HG03457 (cell line): Measurements from ENCODE around the gene RABEPK.
A peak's percentile ranks its signal among the peaks of the same experiment; 100 is the strongest.
"Not testable (repeated sequence)": the region's sequence is repeated elsewhere in the genome, so short reads cannot be mapped to it uniquely, and the experiment has no call there.

Source experiments
- ATAC-seq: cut with Tn5 transposase; IDR thresholded peaks from one replicate; pipeline ENCODE4 v1.9.1; 2021; ENCODE audit warnings: moderate number of reproducible peaks; ENCODE audit not compliant: unreplicated experiment

Gene RABEPK

DNA sequence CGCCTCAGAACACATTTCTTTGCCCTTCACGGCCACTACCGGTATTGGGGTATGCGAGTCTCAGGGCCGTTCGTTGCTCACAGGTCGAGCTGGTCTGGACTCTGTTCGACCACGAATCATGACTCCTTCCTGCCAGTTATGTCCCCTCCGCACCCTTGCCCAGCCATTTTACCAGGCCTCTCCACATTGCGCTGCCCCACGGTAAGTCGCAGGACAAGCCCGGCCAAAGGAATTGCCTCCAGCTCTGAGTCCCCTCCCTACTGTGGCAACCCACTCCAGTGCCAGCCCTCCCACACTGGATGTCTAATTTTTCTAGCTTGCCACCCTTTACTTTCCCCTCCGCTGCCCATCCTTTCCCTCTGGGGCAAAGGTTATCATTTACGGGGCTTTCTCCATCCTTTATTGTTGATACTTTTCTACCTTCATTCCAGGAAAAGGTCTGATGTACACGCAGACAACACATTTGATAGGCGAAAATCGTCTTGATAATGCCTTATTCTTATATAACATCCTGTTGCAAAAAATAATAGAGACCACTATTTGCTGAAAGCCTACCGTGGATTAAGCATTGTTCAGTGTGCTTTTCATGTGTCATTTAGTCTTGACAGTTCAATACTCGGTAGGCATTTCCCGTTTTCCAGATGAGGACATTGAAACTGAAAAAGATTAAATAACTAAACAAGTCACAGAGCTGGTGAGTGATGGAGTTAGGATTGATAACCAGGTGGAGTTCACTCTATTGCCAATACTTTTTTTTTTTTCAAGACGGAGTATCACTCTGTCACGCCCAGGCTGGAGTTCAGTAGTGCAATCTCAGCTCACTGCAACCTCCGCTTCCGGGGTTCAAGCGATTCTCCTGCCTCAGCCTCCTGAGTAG is 41.8 kb downstream of the RABEPK start:
- ATAC-seq: no peak

DNA sequence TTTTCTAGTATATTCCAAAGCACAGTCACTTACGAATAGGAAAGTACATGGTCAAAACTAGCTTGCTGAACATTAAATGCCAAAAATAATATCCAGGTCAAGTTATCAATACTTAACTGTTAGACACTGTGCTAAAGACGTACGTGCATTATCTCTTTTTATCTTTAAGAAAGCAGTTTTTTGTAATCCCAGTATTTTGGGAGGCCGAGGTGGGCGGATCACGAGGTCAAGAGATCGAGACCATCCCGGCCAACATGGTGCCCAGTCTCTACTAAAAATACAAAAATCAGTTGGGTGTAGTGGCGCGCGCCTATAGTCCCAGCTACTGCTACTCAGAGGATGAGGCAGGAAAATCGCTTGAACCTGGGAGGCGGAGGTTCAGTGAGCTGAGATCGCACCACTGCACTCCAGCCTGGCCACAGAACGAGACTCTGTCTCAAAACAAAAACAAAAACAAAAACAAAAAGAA is 43.5 kb downstream of the RABEPK start:
- ATAC-seq: no peak

DNA sequence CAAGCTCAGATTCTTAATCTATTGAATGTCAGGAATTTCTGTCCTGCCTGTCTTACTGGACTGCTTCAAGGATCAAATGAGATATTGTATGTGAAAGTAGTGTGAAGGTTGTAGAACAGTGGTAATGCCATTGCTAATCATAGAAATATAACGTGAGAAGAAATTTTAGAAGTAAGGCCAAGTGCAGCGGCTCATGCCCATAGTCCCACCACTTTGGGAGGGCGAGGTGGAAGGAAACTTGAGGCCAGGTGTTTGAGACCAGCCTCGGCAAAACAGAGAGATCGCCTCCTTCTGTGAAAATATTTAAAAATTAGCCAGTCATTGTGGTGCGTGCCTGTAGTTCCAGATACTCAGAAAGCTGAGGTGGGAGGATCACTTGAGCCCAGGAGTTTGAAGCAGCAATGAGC is 45.9 kb downstream of the RABEPK start:
- ATAC-seq: no peak

DNA sequence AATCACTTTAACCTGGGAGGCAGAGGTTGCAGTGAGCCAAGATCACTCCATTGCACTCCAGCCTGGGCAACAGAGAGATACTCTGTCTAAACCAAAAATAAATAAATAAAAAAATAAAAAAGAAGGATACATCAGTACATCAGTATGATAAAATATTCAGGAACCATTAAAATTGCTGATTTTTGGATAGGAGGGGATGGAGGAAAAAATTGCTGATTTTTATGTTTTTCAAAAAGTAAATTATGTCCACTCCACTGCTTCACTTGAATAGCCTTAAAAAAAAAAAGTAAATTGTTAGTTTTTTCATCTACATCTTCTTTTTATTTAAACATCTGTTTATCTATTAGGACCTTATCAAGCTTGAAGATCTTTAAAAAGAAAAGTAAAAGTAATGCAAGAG is 53.9 kb downstream of the RABEPK start:
- no peak for ATAC-seq

DNA sequence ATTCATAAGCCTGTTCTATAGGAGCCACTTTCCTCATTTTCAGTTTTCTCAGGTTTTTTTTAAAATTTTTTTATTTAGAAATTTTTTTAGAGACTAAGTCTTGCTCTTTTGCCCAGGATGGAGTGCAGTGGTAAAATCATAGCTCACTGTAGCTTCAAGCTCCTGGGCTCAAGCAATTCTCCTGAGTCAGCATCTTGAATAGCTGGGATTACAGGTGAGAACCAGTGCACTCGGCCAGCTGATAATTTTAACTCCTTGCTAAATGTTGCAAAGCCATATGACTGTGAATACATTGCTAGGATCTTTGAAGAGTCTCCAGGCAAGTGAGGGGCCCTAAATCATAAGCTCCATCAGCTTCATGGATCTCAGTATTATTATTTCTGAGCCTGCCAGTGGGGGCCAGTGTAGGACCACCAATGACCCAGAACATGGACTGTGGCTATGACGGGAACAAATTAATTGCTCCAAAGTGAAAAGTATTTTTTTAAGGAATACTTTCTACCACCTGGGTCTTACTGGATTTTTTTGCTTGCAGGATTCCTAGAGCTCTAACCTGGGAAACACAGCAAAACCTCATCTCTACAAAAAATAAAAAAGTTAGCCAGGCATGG is 55.5 kb downstream of the RABEPK start:
- no peak for ATAC-seq

DNA sequence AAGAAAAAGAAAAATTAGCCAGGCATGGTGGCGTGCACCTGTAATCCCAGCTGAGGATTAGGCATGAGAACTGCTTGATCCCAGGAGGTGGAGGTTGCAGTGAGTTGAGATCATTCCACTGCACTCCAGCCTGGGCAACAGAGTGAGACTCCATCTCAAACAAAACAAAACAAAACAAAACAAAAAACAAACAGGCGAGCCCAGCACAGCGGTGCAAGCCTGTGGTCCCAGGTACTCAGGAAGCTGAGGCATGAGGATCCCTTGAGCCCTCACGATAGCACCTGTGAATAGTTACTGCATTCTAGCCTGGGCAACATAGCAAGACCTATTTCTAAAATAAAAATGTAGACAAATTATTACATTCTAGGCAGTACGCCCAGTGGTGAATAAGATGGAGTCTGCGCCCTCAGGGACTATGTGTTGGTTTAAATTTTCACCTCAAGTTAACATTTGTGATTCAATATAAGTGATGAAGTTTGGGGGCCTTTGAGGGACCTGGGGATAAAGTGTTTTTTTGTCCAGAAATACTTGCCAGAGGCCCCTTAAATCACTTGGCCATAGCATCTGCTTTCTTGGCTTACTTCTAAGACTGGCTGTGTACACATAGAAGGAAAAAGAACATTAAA is 57.9 kb downstream of the RABEPK start:
- no peak for ATAC-seq

DNA sequence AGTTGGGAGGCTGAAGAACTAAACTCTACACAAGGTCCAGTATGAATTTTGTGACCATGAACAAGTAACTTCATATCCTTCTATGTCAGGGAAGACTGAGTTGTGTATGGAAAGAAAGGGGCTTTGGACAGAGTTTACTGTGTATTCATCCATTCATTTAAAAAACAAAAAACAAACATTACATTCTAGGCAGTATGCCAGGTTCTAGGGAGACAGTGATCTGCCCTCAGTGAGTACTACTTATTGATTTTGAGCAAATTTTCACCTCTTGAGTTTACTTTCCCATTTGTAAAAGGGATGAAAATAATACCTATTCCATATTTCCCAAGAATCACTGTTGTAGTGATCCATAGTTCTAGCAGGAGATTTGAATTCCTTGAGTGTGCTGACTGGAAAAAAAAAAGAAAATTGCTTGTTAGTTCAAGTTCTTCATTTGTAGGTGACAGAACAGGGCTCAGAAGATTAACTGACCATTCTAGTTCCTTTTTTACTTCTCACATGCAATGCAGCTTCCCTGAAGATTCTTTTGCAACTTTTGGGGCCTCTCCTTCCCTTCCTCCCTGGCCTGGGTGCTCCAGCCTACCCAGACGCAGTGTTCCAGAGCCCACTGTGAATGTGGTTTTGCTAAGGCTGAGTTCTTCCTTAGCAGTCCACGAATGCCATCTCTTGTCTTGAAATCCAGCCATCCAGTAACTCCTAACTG is 58.6 kb downstream of the RABEPK start:
- no peak for ATAC-seq

DNA sequence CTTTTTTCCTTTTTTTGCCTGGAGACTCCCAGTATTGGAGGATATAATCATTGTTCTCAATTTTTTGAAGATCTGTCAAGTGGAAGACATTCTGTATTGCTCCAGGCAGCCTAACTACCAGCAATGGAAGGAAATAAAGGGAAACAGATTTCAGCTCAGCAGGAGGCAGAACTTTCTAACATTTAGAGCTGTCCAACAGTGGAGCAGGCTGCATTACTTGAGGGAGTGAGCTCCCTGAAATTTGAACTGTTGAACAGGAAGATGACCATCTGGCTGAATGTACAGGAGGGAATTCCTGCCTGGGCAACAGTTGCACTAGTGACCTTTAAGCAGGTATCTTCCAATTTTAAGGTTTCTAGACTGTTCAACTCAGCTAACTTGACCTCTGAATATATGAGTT is 60.2 kb downstream of the RABEPK start:
- no peak for ATAC-seq

DNA sequence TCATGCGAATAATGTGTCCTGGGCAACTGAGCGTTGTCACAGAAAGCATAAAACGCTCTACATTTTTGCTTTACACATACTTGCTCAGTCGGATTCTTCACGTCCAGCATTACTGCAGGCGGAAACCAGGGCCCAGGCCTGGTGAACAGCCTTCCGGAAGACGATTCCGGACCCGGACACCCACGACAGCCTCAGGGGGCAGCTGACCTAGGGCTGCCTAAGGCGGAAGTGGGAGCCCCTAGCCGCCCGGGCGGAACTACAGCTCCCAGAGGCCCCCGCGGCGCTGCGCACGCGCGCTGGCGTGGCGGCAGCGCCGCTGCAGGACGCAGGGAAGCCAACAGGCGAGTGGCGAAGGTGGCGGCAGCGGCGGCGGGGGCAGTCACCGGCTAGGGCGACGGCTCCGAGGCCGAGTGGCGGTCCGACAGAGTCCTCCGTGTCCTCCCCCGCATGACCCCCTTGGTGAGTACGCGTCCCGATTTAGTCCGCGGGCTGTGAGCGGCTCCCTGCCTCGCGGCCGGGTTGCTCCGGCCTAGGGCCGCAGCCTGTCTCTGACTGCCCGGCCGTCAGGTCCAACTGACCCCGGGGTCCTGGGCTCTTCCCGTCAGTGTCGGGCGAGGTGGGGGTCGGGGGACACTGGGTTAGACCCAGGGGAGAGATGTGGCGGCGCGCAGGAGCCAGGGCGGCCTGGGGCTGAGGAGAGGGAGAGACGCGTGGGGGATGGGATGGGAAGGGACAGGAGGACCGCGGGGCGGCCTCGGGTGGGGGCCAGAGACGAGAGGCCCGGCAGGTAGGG is 61.4 kb downstream of the RABEPK start, which contains the start of gene GAPVD1:
Gene GAPVD1, plus strand, starts transcription at position 326 of the 793 bp plus-strand sequence. CDS start 37,096 bp downstream, outside the sequence.
- ATAC-seq: peak; percentile 83

DNA sequence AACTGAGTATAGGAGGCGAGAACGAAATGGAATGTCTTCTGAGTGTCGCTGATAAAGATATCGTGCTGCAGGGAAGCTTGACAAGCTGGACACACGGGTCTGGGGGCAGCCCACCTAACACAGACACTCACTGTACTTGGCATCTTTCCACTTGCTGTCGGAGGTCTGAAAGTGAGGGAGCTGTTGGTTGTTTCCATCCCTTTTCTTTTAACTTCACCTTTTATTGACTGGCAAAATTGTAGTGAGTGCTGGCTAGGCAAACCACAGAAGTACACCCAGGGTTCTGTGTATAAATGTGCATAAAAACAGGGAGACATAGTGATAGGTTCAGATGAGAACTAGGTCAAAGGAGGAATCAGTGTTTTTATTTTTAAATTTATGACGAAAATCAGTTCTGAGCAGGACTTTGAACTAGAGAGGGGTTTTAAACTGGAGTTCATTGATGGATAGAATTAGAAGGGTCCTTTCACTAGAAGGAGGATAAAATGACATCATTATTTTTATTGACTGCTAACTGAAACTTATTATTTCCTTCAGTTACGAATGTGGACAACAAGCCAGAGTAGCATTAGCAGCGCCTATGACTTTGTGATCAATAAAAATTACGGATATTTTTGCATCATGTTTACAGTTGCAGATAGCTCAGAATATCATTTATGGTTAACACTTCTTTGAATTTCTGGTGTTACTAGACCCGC is 62.1 kb downstream of the RABEPK start:
- ATAC-seq: no peak

DNA sequence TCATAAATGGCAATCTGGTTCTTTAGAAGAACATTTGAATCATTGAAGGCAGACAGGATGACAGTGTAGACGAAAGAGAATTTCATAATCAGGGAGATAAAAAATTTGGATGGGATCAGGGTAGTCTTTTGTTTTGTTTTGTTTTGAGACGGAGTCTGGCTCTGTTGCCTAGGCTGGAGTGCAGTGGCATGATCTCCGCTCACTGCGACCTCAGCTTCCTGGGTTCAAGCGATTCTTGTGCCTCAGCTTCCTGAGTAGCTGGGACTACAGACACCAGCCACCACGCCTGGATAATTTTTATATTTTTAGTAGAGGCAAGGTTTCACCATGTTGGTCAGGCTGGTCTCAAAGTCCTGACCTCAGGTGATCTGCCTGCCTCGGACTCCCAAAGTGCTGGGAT is 63.7 kb downstream of the RABEPK start:
- not testable (repeated sequence) for ATAC-seq

DNA sequence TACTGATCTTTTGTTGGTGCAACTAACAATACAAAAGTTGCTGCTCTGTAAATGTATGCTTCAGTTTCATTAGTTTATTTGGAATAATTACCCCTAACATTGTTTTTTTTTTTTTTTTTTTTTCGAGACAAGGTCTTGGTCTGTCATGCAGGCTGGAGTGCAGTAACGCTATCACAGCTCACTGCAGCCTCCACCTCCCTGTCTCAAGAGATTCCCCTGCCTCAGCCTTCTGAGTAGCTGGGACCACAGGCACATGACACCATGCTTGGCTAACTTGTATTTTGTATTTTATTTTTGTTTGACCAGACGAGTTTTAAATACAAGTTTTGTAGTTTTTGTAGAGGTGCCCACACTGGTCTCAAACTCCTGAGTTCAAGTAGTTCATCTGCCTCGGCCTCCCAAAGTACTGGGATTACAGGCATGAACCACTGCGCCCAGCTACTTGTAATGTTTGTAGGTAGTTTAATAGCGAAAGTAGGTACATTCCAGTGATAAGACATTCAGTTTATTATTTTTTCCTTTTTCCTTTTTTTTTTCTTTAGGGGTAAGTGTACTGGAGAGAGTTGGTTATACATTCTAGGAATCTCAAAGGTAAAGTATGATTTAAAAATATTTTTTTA is 68.2 kb downstream of the RABEPK start:
- no peak for ATAC-seq

DNA sequence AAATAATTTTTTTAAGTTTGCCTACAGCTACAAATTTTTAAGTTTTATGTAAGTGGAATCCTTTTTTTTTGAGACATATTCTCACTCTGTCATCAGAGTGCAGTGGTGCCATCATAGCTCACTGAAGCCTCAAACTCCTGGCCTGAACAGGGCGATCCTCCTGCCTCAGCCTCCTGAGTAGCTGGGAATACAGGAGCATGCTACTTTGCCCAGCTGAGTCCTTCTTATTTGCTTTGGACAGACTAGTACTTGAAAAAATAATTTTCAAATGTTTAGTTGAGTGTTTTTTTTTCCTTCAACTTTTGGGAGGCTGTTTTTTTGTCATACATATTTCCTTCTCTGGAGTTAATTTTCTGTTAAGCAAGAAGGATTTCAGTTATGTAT is 68.7 kb downstream of the RABEPK start:
- ATAC-seq: no peak

DNA sequence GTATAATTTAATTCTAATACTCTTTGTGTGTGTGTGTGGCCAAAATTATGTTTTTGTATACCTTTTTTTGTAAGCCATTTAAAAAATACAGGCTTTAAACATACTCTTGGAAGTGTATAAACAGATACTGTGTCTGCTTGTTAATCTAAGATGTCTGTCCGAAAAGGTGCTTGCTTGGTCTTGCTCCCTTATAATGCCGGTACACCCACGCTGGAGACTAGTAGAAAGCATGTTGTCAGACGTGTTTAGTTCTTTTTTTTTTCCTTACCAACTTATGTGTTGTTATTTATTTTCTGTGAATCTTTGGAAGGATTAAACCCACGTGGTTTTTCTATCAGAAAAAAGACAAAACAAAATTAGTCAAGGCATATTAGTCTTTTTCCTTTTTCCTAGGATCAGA is 70.7 kb downstream of the RABEPK start:
- ATAC-seq: no peak

DNA sequence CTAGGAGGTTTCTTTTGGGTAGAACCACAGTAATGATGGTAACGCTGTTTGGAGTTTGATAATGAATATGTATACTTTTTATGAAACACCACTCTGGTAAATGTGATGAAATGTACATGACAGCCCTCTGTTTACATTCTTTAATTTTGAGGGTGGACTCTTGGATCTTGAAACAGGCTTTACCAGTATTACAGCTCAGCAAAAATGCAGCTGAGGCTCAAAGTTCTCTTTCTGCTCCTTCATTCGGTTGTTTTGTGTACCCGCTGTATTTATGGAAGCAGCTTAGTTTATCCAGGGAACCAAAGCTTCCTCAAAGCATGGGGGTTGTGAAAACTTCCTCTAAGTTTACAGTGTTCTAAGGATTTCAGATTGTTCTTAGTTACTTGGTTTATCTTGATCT is 72.4 kb downstream of the RABEPK start:
- no peak for ATAC-seq

DNA sequence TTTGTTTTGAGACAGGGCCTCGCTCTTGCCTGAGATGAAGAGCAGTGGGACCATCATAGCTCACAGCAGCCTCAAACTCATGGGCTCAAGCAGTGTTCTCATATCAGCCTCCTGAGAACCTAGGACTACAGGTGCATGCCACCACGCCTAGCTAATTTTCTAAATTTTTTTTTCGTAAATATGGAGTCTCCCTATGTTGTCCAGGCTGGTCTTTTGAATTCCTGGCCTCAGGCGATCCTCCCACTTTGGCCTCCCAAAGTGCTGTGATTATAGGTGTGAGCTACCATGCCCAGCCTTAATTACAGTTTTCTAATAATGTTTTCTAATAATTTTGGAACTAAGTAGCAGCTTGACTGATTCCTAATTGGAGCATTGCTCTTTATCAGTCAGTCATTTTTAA is 76.4 kb downstream of the RABEPK start:
- ATAC-seq: no peak

DNA sequence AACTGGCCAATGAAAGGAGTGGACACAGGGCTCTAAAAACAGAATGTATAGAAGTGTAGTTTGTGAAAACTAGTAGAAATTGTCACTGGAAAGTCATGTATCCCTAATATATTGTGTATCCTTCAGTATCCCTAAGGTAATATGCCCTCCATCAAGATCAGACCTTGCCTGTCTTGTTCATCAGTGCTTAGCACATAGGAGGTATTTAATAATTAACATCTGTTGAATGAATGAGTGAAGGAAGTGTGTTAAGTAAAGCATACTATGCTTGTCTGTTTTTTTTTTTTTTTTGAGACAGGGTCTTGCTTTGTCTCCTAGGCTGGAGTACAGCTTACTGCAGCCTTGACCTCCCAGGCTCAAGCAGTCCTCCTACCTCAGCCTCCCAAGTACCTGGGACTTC is 77.1 kb downstream of the RABEPK start:
- ATAC-seq: no peak

DNA sequence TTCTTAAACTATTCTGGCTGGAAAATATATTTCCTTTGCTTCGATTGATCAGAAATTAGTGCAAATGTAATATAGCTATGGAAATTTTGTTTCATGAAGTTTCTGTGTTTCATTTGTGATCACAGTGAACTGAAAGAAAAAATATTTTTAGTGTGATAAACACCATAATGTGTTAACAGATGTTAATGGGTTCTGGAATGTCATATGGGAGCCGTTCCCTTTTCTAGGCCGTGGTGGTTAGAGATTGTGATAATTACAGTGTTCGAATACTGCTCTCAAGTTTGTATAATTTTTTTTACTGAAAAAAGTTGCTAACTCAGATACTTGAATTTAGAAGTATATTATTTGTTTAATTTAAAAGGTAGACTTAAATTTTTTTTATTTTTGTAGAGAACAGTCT is 80.6 kb downstream of the RABEPK start:
- no peak for ATAC-seq
